GM18511 (cell line): ENCODE results near the gene SMIM30.

Source experiments
- ATAC-seq: cut with Tn5 transposase; IDR thresholded peaks from one replicate; pipeline ENCODE4 v1.9.1; 2021; ENCODE audit warnings: mild to moderate bottlenecking, moderate library complexity; ENCODE audit not compliant: unreplicated experiment

The SMIM30 gene

DNA sequence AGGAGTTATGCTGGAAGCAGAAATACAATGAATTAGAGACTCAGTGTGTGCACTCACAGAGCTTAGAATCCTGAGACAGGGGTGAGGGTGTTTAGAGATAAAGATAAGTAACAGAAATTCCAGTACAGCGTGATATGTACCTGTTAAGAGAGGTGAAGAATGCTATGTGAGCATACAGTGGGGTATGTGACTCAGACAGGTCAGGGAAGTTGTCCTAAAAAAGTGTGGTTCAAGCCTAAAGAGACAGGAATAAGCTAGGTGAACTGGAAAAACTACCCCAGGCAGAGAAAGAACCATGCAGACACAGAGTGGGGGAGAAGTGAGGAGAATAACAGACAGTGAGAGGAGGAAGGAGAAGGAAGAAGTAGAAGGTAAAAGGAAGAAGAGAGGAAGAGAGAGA, 8.6 kb downstream of the SMIM30 start:
- ATAC-seq: no peak

GRCh38 chr7:113100121-113100603, 18.2 kb downstream of the SMIM30 start:
- ATAC-seq: peak; percentile 51

DNA sequence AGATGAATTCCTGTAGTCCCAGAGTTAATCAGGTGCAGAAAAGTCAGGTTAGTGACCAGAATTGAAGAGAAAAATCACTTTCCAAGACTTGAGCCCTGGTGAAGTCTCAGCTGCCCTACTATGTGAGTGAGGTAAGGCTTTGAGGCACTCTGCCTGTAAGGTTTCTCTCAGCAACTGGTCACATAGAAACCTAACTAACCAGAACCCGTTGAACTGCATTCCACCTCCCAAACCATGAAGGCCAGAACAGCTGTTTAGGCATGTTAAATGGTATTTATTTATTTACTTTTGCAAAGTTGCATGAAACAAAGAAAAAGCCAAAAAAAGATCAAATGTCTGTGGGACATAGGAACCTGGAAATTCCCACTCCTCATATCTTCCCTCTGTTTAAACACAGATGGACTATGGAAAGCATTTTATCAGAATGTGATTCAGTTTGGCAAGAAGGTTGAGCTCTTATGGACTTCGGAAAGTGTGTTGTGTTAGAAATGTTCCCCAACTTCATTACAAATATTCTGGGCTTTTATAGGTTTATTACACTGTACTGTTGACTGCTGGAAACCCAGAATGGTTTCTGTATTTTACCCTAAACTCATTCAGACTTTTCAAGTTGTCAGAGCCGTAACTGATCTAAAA, 19.0 kb downstream of the SMIM30 start:
- ATAC-seq: no peak

GRCh38 chr7:113094517-113095249, 23.7 kb downstream of the SMIM30 start:
- peak; percentile 65 for ATAC-seq

GRCh38 chr7:113093561-113093960, 24.8 kb downstream of the SMIM30 start:
- peak; percentile 54 for ATAC-seq

- no peak for ATAC-seq
Observed at GRCh38 chr7:113092762-113093161, 25.6 kb downstream of the SMIM30 start.

DNA sequence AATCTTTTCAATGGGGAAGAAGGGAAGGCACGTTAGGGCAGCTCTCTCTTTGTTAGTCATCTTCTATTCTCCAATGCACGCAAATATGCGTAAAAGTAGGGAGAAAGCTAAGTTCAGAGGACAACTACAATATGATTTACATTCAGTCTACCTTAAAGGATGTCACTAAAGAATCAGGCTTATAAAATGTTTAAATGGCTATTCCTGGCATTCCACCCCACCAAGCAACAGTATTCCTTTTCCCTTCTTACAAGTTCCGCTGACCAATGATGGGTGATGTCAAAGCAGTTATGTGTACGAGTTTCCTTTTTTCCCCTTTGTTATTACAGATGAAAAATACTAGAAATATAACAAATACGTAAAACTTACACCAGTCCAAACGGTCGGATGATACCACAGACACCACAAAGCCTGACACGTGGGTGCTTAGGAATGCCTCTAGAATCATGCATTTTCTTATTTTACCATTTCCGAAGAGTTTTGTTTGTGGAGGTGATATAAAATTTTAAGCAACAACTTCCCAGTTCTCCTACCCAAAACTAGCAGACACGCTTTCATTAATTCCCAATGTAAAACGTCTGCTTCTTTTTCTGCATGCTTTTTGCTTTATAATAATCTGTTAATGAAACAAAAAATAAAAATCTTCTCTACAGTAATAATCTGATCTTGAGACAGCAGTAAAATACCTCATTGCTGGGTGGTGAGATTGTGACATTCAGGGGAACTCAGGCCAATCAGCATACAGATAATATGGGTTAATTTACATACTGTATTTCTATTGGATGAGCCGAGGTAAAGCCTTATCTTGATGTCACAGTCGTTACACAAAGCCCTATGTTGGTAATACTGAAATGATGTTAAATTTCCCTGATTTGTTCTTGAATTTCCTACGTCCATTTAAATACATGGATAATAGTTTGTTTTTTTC, 31.0 kb downstream of the SMIM30 start:
- no peak for ATAC-seq

DNA sequence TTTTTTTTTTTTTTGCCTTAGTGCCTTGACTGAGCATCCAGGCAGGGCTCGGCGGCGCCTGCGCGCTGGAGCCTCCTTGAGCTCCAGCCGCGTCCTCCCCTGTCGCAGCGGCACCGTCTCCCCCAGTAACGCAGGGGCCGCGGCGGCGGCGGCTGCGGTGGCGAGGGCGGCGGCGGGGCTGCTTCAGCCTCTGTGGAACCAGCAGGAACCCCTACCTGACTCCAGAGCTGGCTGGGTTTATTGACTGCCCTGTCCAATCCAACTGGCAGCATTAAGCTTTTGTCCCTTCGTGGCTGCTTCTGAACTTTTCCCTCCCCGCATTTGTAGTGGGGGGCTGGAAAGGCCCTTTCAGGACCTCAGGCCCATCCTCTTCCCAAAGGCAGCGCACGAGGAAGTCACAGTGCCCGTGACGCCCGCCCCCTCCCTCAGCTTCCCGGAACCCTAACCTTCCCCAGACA, 31.9 kb downstream of the SMIM30 start, which contains the start of gene GPR85:
GPR85 (minus strand) TSS at position 397 of the 458 bp plus-strand sequence. CDS start 2,106 bp downstream, outside the sequence.
- ATAC-seq: peak; percentile 79

DNA sequence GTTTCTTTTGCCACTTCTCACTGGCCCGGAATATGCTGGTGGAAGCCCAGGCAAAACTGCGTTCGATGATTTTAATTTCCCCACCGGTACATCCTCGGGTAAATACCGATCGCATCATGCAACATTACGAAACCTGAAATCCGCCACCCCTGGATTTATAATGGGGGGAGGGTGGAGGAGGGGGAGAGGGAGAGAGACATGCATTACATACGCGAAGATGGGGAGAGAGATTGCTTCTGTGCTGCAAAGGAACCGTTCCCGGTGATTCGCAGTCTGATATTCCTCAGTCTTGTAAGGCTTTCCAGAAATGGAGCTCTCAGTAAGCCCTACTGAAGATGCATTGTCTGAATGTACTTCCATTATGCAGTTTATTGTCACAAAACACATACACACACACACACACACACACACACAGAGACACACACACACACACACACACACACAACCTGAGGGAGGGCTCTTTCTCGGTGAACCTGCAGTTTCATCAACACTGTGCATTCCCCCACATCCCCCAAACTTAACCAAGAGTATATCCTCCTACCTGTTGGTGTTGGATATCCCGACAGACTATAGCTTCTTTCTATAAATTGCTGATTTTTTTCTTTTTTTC, 32.5 kb downstream of the SMIM30 start:
- ATAC-seq: peak; percentile 23

- no peak for ATAC-seq
Observed at GRCh38 chr7:113084496-113085172, 33.7 kb downstream of the SMIM30 start.

DNA sequence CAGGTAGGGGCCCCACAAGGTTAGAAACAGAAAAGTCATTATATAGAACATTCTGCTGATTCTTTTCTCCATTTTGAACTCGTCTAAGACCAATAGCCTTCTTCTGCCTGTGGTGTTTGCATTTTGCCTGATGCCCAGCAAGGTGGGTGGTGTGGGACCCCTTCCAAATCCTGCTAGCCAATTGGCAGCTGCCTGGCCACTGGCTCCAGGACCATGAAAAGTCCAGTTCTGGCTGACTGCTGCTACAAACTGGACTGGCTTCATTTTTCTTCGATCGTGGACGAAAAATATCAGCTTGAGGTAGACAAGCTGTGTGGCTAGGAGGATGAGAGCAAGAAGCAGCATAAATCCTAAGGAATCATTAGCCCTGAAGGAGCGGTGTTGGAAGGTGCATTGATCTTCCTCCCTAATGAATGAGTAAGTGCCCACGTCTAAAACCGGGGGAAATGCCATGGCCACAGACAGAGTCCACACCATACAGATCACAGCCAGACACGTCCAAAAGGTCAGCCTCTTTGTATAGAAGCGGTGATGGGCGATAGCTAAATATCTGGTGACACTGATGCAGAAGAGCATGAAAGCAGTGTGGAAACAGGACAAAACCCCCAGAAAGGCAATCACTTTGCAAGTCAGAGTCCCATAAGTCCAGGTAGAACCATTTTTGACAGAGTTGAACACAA, 34.4 kb downstream of the SMIM30 start:
- no peak for ATAC-seq

DNA sequence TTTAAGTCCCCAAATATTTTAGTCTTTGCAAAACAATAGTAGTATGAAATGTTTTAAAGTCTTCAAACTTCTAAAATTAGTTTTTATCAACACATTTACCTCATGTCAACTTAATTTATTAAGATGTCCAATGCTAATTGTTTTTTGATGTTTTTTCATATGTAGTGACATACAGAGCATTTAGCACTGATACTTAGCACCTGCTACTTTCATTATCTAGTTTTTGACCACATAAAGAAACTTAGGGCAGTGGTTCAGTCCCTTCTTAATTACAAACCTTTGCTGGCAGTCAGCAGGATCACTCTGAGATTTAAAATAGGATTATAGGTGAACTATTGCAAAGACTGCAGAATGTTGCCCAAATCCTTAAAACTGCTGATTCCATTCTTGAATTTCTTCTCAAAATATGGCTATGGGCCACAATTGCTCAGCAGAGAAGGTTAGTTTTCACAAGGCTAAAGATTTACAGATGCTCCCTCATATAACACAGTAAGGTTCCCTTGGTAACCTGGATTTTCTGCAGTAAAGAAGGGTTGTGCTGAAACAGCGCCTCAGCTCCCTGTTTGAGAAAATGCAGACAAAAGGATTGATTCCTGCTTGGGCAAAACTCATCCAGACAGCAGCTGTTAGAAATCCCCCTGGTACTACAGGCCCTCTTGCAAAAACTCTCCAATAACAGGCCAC, 35.1 kb downstream of the SMIM30 start:
- peak; percentile 65 for ATAC-seq

- ATAC-seq: no peak
Observed at GRCh38 chr7:113078331-113078730, 40.0 kb downstream of the SMIM30 start.

- ATAC-seq: no peak
Observed at GRCh38 chr7:113076703-113077102, 41.7 kb downstream of the SMIM30 start.

DNA sequence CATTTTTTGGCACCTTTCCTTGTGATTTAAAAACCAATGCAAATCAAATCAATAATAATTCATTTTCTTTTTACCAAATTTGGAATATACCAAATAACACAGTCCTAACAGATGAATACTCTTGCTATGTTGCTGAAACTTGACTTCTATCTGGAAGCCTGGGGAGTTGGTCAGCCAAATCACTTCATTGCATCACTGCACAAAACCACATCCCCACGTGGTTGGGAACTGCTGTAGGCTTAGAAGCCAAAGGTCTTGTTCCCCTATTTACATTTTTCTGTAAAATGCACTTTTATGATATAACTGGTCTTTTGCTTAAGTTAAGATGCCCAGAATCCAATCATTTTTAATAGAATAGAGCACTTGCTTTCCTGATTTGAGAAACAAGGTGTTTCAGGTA, 46.9 kb downstream of the SMIM30 start:
- ATAC-seq: peak; percentile 87
